A549 (cell line): ENCODE results near the gene GALNT18. TPM values are rescaled to one million over a fixed set of nuclear protein-coding genes. Genes with fewer than 3 reads are reported as not detected.

Source experiments
- ATAC-seq, 2 experiments: fragments of 200-7000 bp in 1 of 2; fragments of >200 bp in 1 of 2; cut with Nextera tagmentation in 1 of 2; cut with Tn5 transposase in 1 of 2; 3 replicates each; pipeline versions ENCODE4 v1.8.0 to v1.9.1; 2018 to 2020; ENCODE audit warnings: mild to moderate bottlenecking in 1 of 2, moderate library complexity in 1 of 2
- CTCF ChIA-PET: fragments of 300-600 bp; sonication (Branson Sonifier 250); formaldehyde crosslinking; extraction: SDS; loops from one replicate; lab custom pipeline; 2021; ENCODE audit warnings: antibody characterized with exemption, inconsistent platforms; lab: Yijun Ruan, JAX
- POLR2A ChIA-PET: fragments of 350-600 bp; formaldehyde crosslinking; extraction: SDS; loops from one replicate; lab custom pipeline; 2021; ENCODE audit warnings: antibody characterized with exemption, inconsistent platforms; lab: Yijun Ruan, JAX
- DNase-seq, 2 experiments: peaks; one replicate each; pipeline versions ENCODE4 v3.0.0 to v3.0.0-alpha.2; 2011 to 2016; ENCODE audit warnings: low read depth in 1 of 2, low spot score in 1 of 2
- FAIRE-seq: peaks from 2 replicates; lab custom pipeline; 2011; peaks lifted over from hg19 to GRCh38; lab: Jason Lieb, UNC
- H3K27ac ChIP-seq, 2 experiments: fragments of >200 bp; sonication (Bioruptor Twin); formaldehyde crosslinking; 3 replicates each; pipeline ENCODE4 v1.5.1; 2016 to 2017
- H3K4me1 ChIP-seq: fragments of >200 bp; sonication (Bioruptor Twin); formaldehyde crosslinking; 3 replicates; pipeline ENCODE4 v1.6.1; 2016
- H3K4me2 ChIP-seq: fragments of >200 bp; sonication (Bioruptor Twin); formaldehyde crosslinking; 3 replicates; pipeline ENCODE4 v1.6.1; 2016
- H3K4me3 ChIP-seq: fragments of >200 bp; sonication (Bioruptor Twin); formaldehyde crosslinking; 3 replicates; pipeline ENCODE4 v1.5.1; 2016
- H3K9me3 ChIP-seq: fragments of >200 bp; sonication (Bioruptor Twin); formaldehyde crosslinking; 3 replicates; pipeline ENCODE4 v1.6.1; 2016
- CBX2 ChIP-seq: fragments of 200-600 bp; sonication (generic); IDR thresholded peaks from 2 replicates; pipeline ENCODE4 v1.6.1; 2016; ENCODE audit warnings: low read depth, mild to moderate bottlenecking, borderline replicate concordance
- CTCF ChIP-seq: fragments of >200 bp; sonication (Bioruptor Twin); formaldehyde crosslinking; IDR thresholded peaks from 3 replicates; pipeline ENCODE4 v1.5.1; 2016
- EHMT2 ChIP-seq: fragments of 200-600 bp; sonication (generic); IDR thresholded peaks from 2 replicates; pipeline ENCODE4 v1.6.1; 2016; ENCODE audit warnings: antibody characterized with exemption, low read depth, mild to moderate bottlenecking, moderate library complexity
- ESRRA ChIP-seq: fragments of 150-350 bp; IDR thresholded peaks from 2 replicates; pipeline ENCODE4 v1.6.1; 2014; ENCODE audit warnings: mild to moderate bottlenecking, low read length, borderline replicate concordance
- FOSB ChIP-seq: fragments of 250-450 bp; sonication (Bioruptor Pico); IDR thresholded peaks from 2 replicates; pipeline ENCODE4 v1.5.0; 2020; ENCODE audit warnings: mild to moderate bottlenecking, moderate library complexity
- GATA3 ChIP-seq: IDR thresholded peaks from 2 replicates; pipeline ENCODE4 v1.6.1; 2012; ENCODE audit warnings: borderline replicate concordance
- HDAC2 ChIP-seq: fragments of 200-600 bp; sonication (generic); IDR thresholded peaks from 2 replicates; pipeline ENCODE4 v1.6.1; 2016
- HEYL ChIP-seq: fragments of 250-450 bp; sonication (Bioruptor Pico); IDR thresholded peaks from 2 replicates; pipeline ENCODE4 v1.8.0; 2021; ENCODE audit warnings: mild to moderate bottlenecking, moderate library complexity
- HOXB5 ChIP-seq: fragments of 250-450 bp; sonication (Bioruptor Pico); IDR thresholded peaks from 2 replicates; pipeline ENCODE4 v1.5.0; 2020; ENCODE audit warnings: mild to moderate bottlenecking, moderate library complexity
- JUNB ChIP-seq: fragments of >200 bp; sonication (Bioruptor Twin); formaldehyde crosslinking; IDR thresholded peaks from 2 replicates; pipeline ENCODE4 v1.6.1; 2016
- NPAS2 ChIP-seq: fragments of 250-450 bp; sonication (Bioruptor Pico); IDR thresholded peaks from 2 replicates; pipeline ENCODE4 v1.8.0; 2022; ENCODE audit warnings: mild to moderate bottlenecking, moderate library complexity, borderline replicate concordance
- NR3C1 ChIP-seq: fragments of >200 bp; sonication (Bioruptor Twin); formaldehyde crosslinking; IDR thresholded peaks from 3 replicates; pipeline ENCODE4 v1.6.1; 2017
- RARB ChIP-seq: fragments of 250-450 bp; sonication (Bioruptor Pico); IDR thresholded peaks from 2 replicates; pipeline ENCODE4 v1.8.0; 2021; ENCODE audit warnings: mild to moderate bottlenecking, moderate library complexity
- RFX5 ChIP-seq: fragments of 450-650 bp; IDR thresholded peaks from 2 replicates; pipeline ENCODE4 v1.7.1; 2014; ENCODE audit warnings: antibody characterized with exemption, mild to moderate bottlenecking, moderate library complexity
- RNF2 ChIP-seq: fragments of 200-600 bp; sonication (generic); IDR thresholded peaks from 2 replicates; pipeline ENCODE4 v1.6.1; 2016; ENCODE audit warnings: low read depth, mild to moderate bottlenecking, antibody characterized with exemption, moderate library complexity, borderline replicate concordance
- SREBF2 ChIP-seq: fragments of 450-650 bp; IDR thresholded peaks from 2 replicates; pipeline ENCODE4 v1.6.1; 2014; ENCODE audit warnings: mild to moderate bottlenecking, moderate library complexity
- TFCP2L1 ChIP-seq: fragments of 250-450 bp; sonication (Bioruptor Pico); IDR thresholded peaks from 2 replicates; pipeline ENCODE4 v1.5.0; 2021; ENCODE audit warnings: mild to moderate bottlenecking
- TP53 ChIP-seq: fragments of 250-450 bp; sonication (Bioruptor Pico); IDR thresholded peaks from 2 replicates; pipeline ENCODE4 v1.5.0; 2021; ENCODE audit warnings: mild to moderate bottlenecking, moderate library complexity
- ZSCAN20 ChIP-seq: fragments of 250-450 bp; sonication (Bioruptor Pico); IDR thresholded peaks from 2 replicates; pipeline ENCODE4 v1.8.0; 2022; ENCODE audit warnings: mild to moderate bottlenecking, moderate library complexity
- WGBS: methylation state at CpG from one replicate; pipeline ENCODE4 v1.1.6; 2017; ENCODE audit errors: missing lambda C conversion rate; 5-methylcytosine and 5-hydroxymethylcytosine counted together
- polyA plus RNA-seq, 4 experiments: library from polyadenylated mRNA; depleted of rRNA in 3 of 4; stranded (reverse); fragments of >200 nt; fragmentation: RNase III in 1 of 4; extraction: RNeasy Plus Mini Kit Qiagen cat#74134 plus additional on column Dnase treatment in 1 of 4; gene quantifications; 2 replicates in 3 of 4; 3 replicates in 1 of 4; pipeline ENCODE4 v1.2.3, GENCODE V29; 2011 to 2017
- TF ChIP-seq, protein P1 (sequence below): fragments of 150-350 bp; IDR thresholded peaks from 2 replicates; pipeline ENCODE4 v1.6.1; 2014; ENCODE audit warnings: low read depth, mild to moderate bottlenecking, low read length
- TF ChIP-seq, protein P2 (sequence below): fragments of >200 bp; sonication (Bioruptor Twin); formaldehyde crosslinking; IDR thresholded peaks from 2 replicates; pipeline ENCODE4 v1.6.1; 2016
- TF ChIP-seq, protein P3 (sequence below): IDR thresholded peaks from 2 replicates; pipeline ENCODE4 v1.6.1; 2012
- TF ChIP-seq, protein P4 (sequence below): IDR thresholded peaks from 2 replicates; pipeline ENCODE4 v1.6.1; 2012
- TF ChIP-seq, protein P5 (sequence below): fragments of 250-450 bp; sonication (Bioruptor Pico); IDR thresholded peaks from 2 replicates; pipeline ENCODE4 v1.5.0; 2020; ENCODE audit warnings: low read depth, mild to moderate bottlenecking, moderate library complexity

GALNT18 gene
- polyA plus RNA-seq, 2 of the 4 experiments (the other 2 are of a cell fraction) = 6.7 to 16.1 TPM

DNA sequence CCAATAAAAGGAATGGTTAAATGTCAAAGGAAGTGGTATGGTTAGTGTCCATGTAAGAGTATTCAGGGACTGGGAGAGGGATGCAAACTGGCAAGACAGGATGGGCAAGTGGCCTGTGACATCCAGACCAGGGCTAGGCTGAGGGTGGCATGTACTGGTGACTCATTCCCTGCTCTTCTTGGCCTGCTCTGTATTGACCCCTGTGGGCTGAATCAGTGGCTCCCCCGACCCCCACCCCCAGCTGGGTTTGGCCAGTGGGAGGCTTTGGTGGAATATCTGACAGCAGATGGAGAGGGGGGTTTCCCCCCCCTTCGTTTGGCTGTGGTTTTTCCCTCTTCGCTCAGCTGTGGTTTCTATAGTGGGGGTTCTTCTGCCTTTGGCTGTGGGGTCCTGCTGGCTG lies 356.5 kb downstream of the GALNT18 start:
- ChIA-PET CTCF (interaction anchor here (0.6 to 1.0 kb wide), 2 partner anchors 14 to 188 kb away, joined by 3 read pairs; no protein-coding TSS in a partner anchor), POLR2A (no interaction called here)
- no peak overlapping the region for H3K27ac ChIP-seq
- H3K4me2 ChIP-seq = no peak overlapping the region
- DNase-seq (no peak), FAIRE-seq (no peak), ATAC-seq (no peak)
- no peaks in the 10 kb centered on the region for H3K9me3 ChIP-seq
- 50% methylated on average over 3 of the region's 3 CpGs for WGBS
- H3K4me3 ChIP-seq = no peak overlapping the region
- no peaks in the 10 kb centered on the region for H3K4me1 ChIP-seq
- TF ChIP-seq, protein P1, sequence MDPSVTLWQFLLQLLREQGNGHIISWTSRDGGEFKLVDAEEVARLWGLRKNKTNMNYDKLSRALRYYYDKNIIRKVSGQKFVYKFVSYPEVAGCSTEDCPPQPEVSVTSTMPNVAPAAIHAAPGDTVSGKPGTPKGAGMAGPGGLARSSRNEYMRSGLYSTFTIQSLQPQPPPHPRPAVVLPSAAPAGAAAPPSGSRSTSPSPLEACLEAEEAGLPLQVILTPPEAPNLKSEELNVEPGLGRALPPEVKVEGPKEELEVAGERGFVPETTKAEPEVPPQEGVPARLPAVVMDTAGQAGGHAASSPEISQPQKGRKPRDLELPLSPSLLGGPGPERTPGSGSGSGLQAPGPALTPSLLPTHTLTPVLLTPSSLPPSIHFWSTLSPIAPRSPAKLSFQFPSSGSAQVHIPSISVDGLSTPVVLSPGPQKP = no peak
- TF ChIP-seq ESRRA (no peak), TFCP2L1 (CRISPR knock-in tag) (no peak), RARB (CRISPR knock-in tag) (no peak), JUNB (no peak), NR3C1 (no peak), RFX5 (no peak)
- TF ChIP-seq, protein P2, sequence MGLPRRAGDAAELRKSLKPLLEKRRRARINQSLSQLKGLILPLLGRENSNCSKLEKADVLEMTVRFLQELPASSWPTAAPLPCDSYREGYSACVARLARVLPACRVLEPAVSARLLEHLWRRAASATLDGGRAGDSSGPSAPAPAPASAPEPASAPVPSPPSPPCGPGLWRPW = no peak

DNA sequence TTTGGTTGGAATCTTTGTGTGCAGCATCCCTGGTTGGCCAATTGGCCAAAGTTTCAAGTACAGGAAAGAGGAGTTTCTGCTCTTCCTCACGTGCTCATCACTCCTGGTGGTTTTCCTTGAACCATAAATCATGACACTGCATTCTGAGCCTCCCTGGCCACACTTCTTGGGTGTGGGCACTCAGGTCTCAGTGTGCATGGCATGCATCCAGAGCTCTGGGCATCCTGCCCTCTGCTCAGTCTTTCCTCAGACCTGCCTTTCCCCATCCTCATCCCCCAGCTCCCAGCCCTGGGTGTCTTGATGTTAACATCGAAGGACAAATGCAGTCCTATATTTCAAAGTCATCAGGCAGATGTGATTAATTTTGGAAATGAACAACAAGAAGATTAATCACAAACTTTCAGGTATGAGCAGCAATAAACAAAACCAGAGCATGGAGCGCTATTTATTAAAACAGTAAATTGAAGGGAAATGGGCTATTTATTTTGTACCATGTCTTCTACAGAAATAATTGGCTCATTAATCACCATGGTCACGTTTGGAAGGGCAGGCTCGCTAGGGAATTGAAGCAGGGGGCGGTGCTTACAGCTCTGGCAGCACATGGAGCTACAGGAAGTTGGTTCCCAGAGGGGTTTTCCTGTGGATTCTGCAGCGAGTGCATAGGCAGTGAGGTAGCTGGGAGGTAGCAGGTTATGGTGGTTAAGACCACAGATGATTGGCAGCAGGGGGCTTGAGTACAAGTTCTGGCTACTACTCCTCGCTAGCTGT lies 358.4 kb downstream of the GALNT18 start:
- Histone ChIP-seq H3K4me1 (no peaks in the 10 kb centered on the region), H3K4me2 (no peak overlapping the region), H3K4me3 (no peak overlapping the region), H3K27ac (no peak overlapping the region), H3K9me3 (no peaks in the 10 kb centered on the region)
- WGBS = 45% methylated on average over 8 of the region's 8 CpGs
- ChIA-PET CTCF (interaction anchor here (1.4 kb wide), 1 partner anchor 207 kb away, joined by 3 read pairs; no protein-coding TSS in a partner anchor), POLR2A (no interaction called here)
- no peak for DNase-seq
- TF ChIP-seq NPAS2 (no peak), GATA3 (no peak), CTCF (no peak), HOXB5 (CRISPR knock-in tag) (no peak), TP53 (CRISPR knock-in tag) (no peak)
- TF ChIP-seq, protein P3, sequence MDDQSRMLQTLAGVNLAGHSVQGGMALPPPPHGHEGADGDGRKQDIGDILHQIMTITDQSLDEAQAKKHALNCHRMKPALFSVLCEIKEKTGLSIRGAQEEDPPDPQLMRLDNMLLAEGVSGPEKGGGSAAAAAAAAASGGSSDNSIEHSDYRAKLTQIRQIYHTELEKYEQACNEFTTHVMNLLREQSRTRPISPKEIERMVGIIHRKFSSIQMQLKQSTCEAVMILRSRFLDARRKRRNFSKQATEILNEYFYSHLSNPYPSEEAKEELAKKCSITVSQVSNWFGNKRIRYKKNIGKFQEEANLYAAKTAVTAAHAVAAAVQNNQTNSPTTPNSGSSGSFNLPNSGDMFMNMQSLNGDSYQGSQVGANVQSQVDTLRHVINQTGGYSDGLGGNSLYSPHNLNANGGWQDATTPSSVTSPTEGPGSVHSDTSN = no peak
- TF ChIP-seq, protein P4, sequence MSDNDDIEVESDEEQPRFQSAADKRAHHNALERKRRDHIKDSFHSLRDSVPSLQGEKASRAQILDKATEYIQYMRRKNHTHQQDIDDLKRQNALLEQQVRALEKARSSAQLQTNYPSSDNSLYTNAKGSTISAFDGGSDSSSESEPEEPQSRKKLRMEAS = no peak
- no peak for ATAC-seq
- FAIRE-seq = no peak

- POLR2A ChIA-PET = interaction anchor here (0.5 kb wide), 1 partner anchor 16 kb away, joined by 4 read pairs; no protein-coding TSS in a partner anchor
- Histone ChIP-seq H3K4me2 (no peak overlapping the region), H3K4me3 (no peak overlapping the region), H3K9me3 (no peaks in the 10 kb centered on the region), H3K4me1 (no peaks in the 10 kb centered on the region), H3K27ac (no peak overlapping the region)
- CTCF ChIA-PET = interaction anchor here (1.4 kb wide), 1 partner anchor 206 kb away, joined by 3 read pairs; no protein-coding TSS in a partner anchor
- no peak for FAIRE-seq
- TF ChIP-seq HEYL (no peak), EHMT2 (no peak), FOSB (CRISPR knock-in tag) (no peak), RNF2 (no peak), ZSCAN20 (CRISPR knock-in tag) (no peak), HDAC2 (no peak), CBX2 (no peak), SREBF2 (no peak)
- TF ChIP-seq, protein P5, sequence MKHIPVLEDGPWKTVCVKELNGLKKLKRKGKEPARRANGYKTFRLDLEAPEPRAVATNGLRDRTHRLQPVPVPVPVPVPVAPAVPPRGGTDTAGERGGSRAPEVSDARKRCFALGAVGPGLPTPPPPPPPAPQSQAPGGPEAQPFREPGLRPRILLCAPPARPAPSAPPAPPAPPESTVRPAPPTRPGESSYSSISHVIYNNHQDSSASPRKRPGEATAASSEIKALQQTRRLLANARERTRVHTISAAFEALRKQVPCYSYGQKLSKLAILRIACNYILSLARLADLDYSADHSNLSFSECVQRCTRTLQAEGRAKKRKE = no peak
- WGBS = 67% methylated on average over 5 of the region's 5 CpGs
- no peak for ATAC-seq
- no peak for DNase-seq
Measured at GRCh38 chr11:11262171-11262920, 359.5 kb downstream of the GALNT18 start.
